Ecto neural progenitor cell (in vitro differentiated cells): ENCODE data around the gene CDC45.

Experiments used
- DNase-seq: peaks from one replicate; pipeline ENCODE4 v3.0.0-alpha.2; 2018; ENCODE audit warnings: low spot score

Gene CDC45

GRCh38 chr22:19496324-19496630 is 16.6 kb downstream of the CDC45 start:
- no peak for DNase-seq

DNA sequence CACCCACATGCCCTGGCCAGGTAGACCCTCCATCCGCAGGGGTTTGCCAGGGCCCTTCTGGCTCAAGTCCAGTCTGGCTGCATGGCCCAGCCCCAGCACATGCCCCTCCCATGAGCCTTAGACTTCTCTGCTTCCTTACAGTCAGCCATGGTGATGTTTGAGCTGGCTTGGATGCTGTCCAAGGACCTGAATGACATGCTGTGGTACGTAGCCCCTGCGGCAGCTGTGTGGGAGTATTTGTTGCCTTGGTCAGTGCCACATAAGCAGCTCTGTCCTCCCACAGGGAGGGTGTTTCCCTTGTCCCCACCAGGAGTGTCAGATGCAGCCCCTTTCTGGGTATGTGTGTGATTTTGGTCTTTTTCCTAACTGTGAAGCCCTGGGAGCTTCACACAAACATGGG is 17.5 kb downstream of the CDC45 start:
- no peak for DNase-seq

- no peak for DNase-seq
These were observed 18.6 kb downstream of the CDC45 start for GRCh38 chr22:19498154-19498865.

- no peak for DNase-seq
These were observed 19.1 kb downstream of the CDC45 start for GRCh38 chr22:19498866-19499190.

GRCh38 chr22:19499236-19499879 is 19.6 kb downstream of the CDC45 start:
- DNase-seq: no peak

DNA sequence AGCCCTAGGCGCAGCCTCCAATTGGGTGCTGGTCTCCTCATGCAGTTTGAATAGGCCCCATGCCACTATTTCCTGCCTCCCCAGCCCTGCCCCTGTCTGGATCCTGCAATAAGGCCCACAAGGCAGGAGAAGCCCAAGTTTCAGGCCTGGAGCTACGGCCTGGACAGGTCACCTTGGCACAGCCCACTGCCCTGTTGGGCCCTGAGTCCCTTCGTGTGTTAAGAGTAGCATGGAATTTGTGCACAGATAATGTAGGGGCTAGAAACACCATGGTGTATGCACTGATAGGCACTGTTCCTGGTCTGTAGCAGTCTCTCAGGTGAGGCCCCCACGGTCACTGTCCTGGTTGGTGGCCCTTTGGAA is 20.1 kb downstream of the CDC45 start:
- DNase-seq: no peak

DNA sequence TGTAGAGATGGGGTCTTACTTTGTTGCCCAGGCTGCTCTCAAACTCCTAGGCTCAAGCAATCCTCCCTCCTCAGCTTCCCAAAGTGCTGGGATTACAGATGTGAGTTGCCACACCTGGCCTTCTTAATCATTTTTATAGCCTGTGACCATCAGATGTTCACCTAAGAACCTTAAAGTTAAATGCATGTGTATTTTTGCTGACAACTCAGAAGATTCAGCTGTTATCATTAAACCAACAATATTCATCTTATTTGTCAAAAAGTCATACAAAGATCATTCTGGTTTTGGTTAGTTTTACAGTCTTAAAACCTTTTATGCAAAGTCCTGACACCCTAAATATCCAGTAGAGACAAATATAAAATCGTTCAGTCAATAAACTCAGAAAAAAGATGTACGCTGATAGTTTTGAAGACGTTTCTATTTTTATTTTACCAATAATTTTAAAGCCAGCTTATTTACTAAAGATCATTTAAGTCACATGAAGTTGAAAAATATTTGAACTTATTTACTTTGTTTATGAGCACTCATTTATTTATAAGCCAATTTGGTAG is 22.3 kb downstream of the CDC45 start:
- no peak for DNase-seq

- no peak for DNase-seq
These were observed 23.6 kb downstream of the CDC45 start for GRCh38 chr22:19503367-19503766.

- DNase-seq: no peak
These were observed 24.1 kb downstream of the CDC45 start for GRCh38 chr22:19503869-19504268.

- DNase-seq: no peak
These were observed 25.4 kb downstream of the CDC45 start for GRCh38 chr22:19504900-19505734.

DNA sequence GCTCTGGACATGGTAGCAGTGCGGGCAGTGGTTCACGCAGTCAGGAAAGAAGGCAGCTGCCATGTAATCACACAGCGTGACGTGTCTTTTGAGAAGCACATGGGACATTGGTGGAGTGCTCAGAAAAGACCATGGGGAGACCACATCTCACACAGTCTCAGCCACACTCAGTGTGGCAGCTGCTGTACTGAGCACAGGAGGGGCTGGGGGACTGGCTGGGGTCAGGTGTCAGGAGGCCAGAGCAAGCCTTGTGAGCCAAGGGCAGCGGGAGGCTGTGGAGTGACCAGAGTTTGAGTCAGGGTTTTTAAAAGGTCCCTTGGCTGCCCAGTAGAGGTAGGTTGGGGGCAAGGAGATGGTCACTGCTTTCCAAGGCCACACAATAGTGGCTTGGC is 26.0 kb downstream of the CDC45 start:
- DNase-seq: no peak

DNA sequence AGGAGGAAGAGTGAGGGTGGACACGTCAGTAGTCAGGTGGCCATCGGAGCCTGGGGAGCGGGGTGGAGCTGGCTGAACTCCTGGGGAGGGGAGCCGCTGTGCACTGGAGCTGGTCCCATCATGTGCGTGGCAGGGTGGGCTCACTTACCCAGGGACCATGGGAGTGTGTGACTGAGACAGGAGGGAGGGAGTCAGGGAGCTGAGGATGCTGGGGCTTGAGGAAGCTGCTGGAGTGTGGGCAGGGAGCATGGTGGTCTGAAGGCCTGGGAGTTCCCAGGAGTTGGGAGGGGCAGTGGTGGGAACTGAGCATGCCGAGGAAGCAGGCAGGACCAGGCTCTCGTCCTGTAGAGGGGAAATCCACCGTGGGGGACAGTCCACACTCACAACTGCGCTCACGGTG is 26.5 kb downstream of the CDC45 start:
- no peak for DNase-seq

GRCh38 chr22:19507534-19507861 is 27.8 kb downstream of the CDC45 start:
- DNase-seq: no peak

GRCh38 chr22:19508024-19508776 is 28.5 kb downstream of the CDC45 start:
- DNase-seq: no peak

- no peak for DNase-seq
These were observed 29.5 kb downstream of the CDC45 start for GRCh38 chr22:19509191-19509590.

DNA sequence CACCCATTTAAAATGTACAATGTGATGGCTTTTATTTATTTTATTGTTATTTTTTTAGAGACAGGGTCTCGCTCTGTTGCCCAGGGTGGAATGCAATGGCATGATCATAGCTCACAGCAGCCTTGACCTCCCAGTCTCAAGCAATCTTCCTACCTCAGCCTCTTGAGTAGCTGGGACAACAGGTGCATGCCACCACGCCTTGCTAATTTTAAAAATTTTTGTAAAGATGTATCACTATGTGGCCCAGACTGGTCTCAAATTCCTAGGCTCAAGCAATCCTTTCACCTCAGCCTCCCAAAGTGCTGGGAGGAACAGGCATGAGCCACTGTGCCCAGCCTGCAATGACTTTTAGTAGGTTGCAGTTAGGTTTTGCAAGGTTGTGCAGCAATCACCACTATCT is 30.2 kb downstream of the CDC45 start:
- DNase-seq: no peak

GRCh38 chr22:19510919-19511341 is 31.2 kb downstream of the CDC45 start:
- DNase-seq: no peak

DNA sequence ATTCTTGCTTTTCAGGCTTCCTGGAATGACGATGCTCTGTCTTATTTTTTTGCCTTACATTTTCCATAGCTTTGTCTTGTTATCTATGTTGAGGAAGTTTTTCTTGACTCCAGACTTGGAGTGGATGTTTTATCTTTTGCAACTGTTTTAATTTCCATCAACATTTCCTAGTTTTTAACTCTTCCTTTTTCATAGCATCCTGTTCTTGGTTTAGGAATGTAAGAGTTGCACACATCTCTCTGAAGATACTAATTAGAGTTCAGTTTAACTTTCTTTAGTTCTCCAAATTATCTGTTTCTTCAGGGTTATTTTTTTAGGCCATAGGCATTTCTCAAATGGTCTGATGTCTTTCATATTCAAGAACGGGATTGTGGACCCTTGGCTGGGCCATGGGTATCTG is 34.1 kb downstream of the CDC45 start:
- DNase-seq: no peak

GRCh38 chr22:19514831-19515565 is 35.3 kb downstream of the CDC45 start:
- DNase-seq: no peak

DNA sequence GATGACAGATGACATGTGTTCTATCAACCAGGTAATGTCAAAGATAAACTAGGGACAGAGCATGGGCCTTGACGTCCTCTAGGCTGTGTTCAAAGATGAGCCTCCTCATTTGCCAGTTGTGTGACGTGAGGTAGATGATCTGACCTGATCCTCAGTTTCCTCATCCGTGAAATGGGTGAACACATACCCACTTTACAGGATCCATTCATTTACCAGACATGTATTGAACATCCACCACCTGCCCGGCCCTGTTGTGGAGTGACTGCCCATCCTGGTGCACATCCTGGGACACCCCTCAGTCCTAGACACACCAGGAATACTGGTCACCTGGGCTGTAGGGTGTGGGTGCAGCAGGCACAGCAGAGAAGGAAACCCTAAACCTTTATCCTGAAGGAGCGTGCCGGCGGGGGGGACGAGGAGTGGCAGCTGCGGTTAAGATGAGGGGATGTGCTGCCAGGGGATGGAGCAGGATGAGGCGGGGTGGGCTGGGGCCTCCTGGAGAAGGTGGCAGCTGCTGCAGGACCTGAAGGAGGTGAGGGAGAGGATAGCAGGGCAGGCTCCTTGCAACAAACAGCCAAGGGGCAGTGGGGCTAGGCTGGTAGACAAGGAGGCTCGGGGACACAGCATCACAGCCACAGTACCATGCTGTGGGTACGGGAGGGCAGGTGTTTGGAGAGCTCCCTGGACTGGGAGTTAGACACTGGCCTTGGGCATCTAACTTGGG is 36.1 kb downstream of the CDC45 start:
- no peak for DNase-seq
